Measurements from ENCODE around the gene ZBED1. TPM values are rescaled to one million over a fixed set of nuclear protein-coding genes. Genes with fewer than 3 reads are reported as not detected.

Gene ZBED1
- total and polyA plus RNA-seq, 2 donors (not counting 1 experiment from before 2014, with no cell fraction given) = 14.5 to 24.8 TPM

DNA sequence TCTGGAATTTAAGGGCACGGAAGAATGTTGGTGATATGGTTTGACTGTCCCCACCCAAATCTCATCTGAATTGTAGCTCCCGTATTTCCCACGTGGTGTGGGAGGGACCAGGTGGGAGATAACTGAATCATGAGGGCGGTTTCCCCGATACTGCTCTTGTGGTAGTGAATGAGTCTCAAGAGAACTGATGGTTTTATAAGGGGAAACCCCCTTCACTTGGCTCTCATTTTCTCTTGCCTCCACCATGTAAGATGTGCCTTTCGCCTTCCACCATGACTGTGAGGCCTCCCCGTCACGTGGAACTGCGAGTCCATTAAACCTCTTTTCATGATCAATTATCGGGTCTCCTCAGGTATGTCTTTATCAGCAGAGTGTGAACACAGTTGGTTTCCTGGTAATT lies 25.6 kb upstream of the ZBED1 start:
- no peak overlapping the region for H3K4me3 ChIP-seq (replicated peaks in 1 of 4; ENCODE audit: control extremely low read depth in 1 of 4, insufficient read depth in 1 of 4, low read depth in 3 of 4, low read length in 4 of 4)
- H2AFZ ChIP-seq (ENCODE audit: low read length) = no peak overlapping the region
- no peaks in the 10 kb centered on the region for H3K79me2 ChIP-seq (ENCODE audit: control insufficient read depth, insufficient read depth, low read length)
- no peak overlapping the region for H3K4me2 ChIP-seq (ENCODE audit: extremely low read depth, insufficient read depth, low read length)
- no peaks in the 10 kb centered on the region for H4K20me1 ChIP-seq (ENCODE audit: control insufficient read depth, extremely low read depth, insufficient read depth, low read length)
- no peak for DNase-seq (ENCODE audit: low read depth in 2 of 2)
- TF ChIP-seq EZH2 (IDR thresholded peaks at IDR 0.05; ENCODE audit: low read length, missing control alignments) = no peak
- TF ChIP-seq, protein P1, sequence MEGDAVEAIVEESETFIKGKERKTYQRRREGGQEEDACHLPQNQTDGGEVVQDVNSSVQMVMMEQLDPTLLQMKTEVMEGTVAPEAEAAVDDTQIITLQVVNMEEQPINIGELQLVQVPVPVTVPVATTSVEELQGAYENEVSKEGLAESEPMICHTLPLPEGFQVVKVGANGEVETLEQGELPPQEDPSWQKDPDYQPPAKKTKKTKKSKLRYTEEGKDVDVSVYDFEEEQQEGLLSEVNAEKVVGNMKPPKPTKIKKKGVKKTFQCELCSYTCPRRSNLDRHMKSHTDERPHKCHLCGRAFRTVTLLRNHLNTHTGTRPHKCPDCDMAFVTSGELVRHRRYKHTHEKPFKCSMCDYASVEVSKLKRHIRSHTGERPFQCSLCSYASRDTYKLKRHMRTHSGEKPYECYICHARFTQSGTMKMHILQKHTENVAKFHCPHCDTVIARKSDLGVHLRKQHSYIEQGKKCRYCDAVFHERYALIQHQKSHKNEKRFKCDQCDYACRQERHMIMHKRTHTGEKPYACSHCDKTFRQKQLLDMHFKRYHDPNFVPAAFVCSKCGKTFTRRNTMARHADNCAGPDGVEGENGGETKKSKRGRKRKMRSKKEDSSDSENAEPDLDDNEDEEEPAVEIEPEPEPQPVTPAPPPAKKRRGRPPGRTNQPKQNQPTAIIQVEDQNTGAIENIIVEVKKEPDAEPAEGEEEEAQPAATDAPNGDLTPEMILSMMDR (conservative IDR thresholded peaks at IDR 0.05 in 1 of 2, IDR thresholded peaks at IDR 0.05 in 1 of 2; ENCODE audit: low read depth in 1 of 2, low read length in 2 of 2) = no peak
- H3K4me1 ChIP-seq (ENCODE audit: control insufficient read depth, extremely low read depth, insufficient read depth, low read length) = no peaks in the 10 kb centered on the region
- H3K9ac ChIP-seq (ENCODE audit: insufficient read depth, low read length) = no peak overlapping the region
- no peaks in the 10 kb centered on the region for H3K9me3 ChIP-seq (ENCODE audit: control insufficient read depth, insufficient read depth, low read depth, low read length)
- no peak overlapping the region for H3K27ac ChIP-seq (ENCODE audit: insufficient read depth, low read length)
- H3K36me3 ChIP-seq (ENCODE audit: control insufficient read depth, insufficient read depth, low read length) = no peaks in the 10 kb centered on the region
- H3K27me3 ChIP-seq (ENCODE audit: control insufficient read depth, insufficient read depth, low read length) = no peaks in the 10 kb centered on the region

DNA sequence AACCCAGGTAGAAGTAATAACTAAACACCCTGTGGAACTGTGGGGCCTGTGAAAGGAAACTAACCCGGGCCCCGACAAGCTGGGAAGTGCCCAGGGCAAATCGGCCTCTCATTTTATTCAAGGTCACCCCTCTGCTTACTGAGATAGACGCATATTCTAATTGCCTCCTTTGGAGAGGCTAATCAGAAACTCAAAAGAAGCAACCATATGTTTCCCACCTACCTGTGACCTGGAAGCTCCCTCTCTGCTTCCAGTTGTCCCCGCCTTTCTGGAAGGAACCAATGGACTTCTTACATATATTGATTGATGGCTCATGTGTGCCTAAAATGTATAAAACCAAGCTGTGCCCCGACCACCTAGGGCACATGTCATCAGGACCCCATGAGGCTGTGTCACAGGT lies 23.1 kb upstream of the ZBED1 start:
- no peak overlapping the region for H2AFZ ChIP-seq (ENCODE audit: low read length)
- H3K36me3 ChIP-seq (ENCODE audit: control insufficient read depth, insufficient read depth, low read length) = no peaks in the 10 kb centered on the region
- H3K27ac ChIP-seq (ENCODE audit: insufficient read depth, low read length) = no peak overlapping the region
- no peaks in the 10 kb centered on the region for H3K79me2 ChIP-seq (ENCODE audit: control insufficient read depth, insufficient read depth, low read length)
- DNase-seq (ENCODE audit: low read depth in 2 of 2) = no peak
- no peak overlapping the region for H3K4me2 ChIP-seq (ENCODE audit: extremely low read depth, insufficient read depth, low read length)
- no peaks in the 10 kb centered on the region for H3K9me3 ChIP-seq (ENCODE audit: control insufficient read depth, insufficient read depth, low read depth, low read length)
- H3K4me1 ChIP-seq (ENCODE audit: control insufficient read depth, extremely low read depth, insufficient read depth, low read length) = no peaks in the 10 kb centered on the region
- TF ChIP-seq, protein P1 (conservative IDR thresholded peaks at IDR 0.05 in 1 of 2, IDR thresholded peaks at IDR 0.05 in 1 of 2; ENCODE audit: low read depth in 1 of 2, low read length in 2 of 2) = no peak
- no peak for TF ChIP-seq EZH2 (IDR thresholded peaks at IDR 0.05; ENCODE audit: low read length, missing control alignments)
- no peaks in the 10 kb centered on the region for H3K27me3 ChIP-seq (ENCODE audit: control insufficient read depth, insufficient read depth, low read length)
- no peak overlapping the region for H3K9ac ChIP-seq (ENCODE audit: insufficient read depth, low read length)
- H4K20me1 ChIP-seq (ENCODE audit: control insufficient read depth, extremely low read depth, insufficient read depth, low read length) = no peaks in the 10 kb centered on the region
- H3K4me3 ChIP-seq (replicated peaks in 1 of 4; ENCODE audit: control extremely low read depth in 1 of 4, insufficient read depth in 1 of 4, low read depth in 3 of 4, low read length in 4 of 4) = no peak overlapping the region

DNA sequence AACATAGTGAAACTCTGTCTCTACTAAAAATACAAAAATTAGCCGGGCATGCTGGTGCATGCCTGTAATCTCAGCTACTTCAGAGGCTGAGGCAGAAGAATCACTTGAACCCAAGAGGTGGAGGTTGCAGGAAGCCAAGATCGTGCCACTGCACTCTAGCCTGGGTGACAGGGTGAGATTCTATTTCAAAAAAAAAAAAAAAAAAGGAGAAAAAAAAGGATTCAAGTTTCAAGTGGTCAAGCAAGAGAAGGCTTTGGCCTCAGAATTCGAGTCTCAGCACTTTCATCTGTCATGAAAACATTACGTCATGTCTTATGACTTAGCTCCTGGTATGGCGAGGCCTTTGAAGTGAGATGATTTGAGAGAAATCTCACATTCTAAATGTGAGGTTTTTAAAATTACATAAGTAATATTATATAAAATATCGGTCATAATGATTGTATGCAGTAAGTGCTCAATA lies 21.2 kb upstream of the ZBED1 start:
- TF ChIP-seq EZH2 (IDR thresholded peaks at IDR 0.05; ENCODE audit: low read length, missing control alignments) = no peak
- TF ChIP-seq, protein P1 (conservative IDR thresholded peaks at IDR 0.05 in 1 of 2, IDR thresholded peaks at IDR 0.05 in 1 of 2; ENCODE audit: low read depth in 1 of 2, low read length in 2 of 2) = no peak
- Histone ChIP-seq H3K36me3 (ENCODE audit: control insufficient read depth, insufficient read depth, low read length) (no peaks in the 10 kb centered on the region), H3K27ac (ENCODE audit: insufficient read depth, low read length) (no peak overlapping the region), H3K27me3 (ENCODE audit: control insufficient read depth, insufficient read depth, low read length) (no peaks in the 10 kb centered on the region), H3K9ac (ENCODE audit: insufficient read depth, low read length) (no peak overlapping the region), H3K4me2 (ENCODE audit: extremely low read depth, insufficient read depth, low read length) (no peak overlapping the region), H3K9me3 (ENCODE audit: control insufficient read depth, insufficient read depth, low read depth, low read length) (no peaks in the 10 kb centered on the region), H3K4me1 (ENCODE audit: control insufficient read depth, extremely low read depth, insufficient read depth, low read length) (no peaks in the 10 kb centered on the region), H2AFZ (ENCODE audit: low read length) (no peak overlapping the region), H3K79me2 (ENCODE audit: control insufficient read depth, insufficient read depth, low read length) (no peaks in the 10 kb centered on the region), H3K4me3 (replicated peaks in 1 of 4; ENCODE audit: control extremely low read depth in 1 of 4, insufficient read depth in 1 of 4, low read depth in 3 of 4, low read length in 4 of 4) (no peak overlapping the region), H4K20me1 (ENCODE audit: control insufficient read depth, extremely low read depth, insufficient read depth, low read length) (no peaks in the 10 kb centered on the region)
- DNase-seq (ENCODE audit: low read depth in 2 of 2) = no peak
